Epithelial cell of esophagus (primary cell): ENCODE data around the gene CLEC6A.
"Not testable (repeated sequence)": the region's sequence is repeated elsewhere in the genome, so short reads cannot be mapped to it uniquely, and the experiment has no call there.

Experiments used
- DNase-seq: peaks from one replicate; pipeline ENCODE4 v3.0.0; 2010; ENCODE audit warnings: low read depth
- H3K4me3 ChIP-seq: 2 replicates; pipeline ENCODE4 v1.5.1; 2011; ENCODE audit warnings: mild to moderate bottlenecking, low read length, control low read depth
- TF ChIP-seq, protein P1 (sequence below): IDR thresholded peaks from 2 replicates; pipeline ENCODE4 v1.5.1; 2011; ENCODE audit warnings: low read depth, mild to moderate bottlenecking, low read length, control low read depth, inconsistent platforms; ENCODE audit not compliant: insufficient read depth; ENCODE audit errors: missing control alignments

The CLEC6A gene

GRCh38 chr12:8471090-8471489 lies 15.3 kb downstream of the CLEC6A start:
- no peak for DNase-seq
- H3K4me3 ChIP-seq: no peak overlapping the region
- TF ChIP-seq, protein P1, sequence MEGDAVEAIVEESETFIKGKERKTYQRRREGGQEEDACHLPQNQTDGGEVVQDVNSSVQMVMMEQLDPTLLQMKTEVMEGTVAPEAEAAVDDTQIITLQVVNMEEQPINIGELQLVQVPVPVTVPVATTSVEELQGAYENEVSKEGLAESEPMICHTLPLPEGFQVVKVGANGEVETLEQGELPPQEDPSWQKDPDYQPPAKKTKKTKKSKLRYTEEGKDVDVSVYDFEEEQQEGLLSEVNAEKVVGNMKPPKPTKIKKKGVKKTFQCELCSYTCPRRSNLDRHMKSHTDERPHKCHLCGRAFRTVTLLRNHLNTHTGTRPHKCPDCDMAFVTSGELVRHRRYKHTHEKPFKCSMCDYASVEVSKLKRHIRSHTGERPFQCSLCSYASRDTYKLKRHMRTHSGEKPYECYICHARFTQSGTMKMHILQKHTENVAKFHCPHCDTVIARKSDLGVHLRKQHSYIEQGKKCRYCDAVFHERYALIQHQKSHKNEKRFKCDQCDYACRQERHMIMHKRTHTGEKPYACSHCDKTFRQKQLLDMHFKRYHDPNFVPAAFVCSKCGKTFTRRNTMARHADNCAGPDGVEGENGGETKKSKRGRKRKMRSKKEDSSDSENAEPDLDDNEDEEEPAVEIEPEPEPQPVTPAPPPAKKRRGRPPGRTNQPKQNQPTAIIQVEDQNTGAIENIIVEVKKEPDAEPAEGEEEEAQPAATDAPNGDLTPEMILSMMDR: no peak

DNA sequence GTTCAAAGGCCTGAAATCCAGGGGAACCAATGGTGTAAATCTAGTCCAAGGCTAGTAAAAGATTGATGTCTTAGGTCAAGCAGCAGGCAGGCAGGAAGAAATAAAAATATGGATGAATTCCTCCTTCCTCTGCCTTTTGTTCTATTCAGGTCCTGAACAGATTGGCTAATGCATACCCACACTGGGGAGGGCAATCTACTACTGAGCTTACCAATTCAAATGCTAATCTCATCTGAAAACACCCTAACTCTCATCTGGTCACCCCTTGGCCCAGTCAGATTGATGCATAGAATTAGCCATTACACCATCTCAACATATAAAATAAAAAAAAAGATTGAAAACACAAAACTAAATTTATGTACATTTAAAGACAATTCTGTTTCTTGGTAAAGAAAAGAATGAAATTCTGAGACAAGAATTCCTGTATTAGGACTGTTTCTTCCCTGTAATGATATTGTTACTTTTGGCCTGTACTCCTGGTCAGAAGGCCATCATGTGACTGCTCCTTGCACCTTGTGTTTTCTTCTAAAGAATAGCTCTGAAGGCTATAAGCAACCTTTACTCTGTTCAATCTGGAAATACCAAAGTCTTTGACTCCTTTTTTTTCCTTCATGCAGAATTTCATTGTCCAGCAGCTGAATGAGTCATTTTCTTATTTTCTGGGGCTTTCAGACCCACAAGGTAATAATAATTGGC lies 19.9 kb downstream of the CLEC6A start:
- TF ChIP-seq, protein P1: no peak
- H3K4me3 ChIP-seq: no peak overlapping the region
- no peak for DNase-seq

DNA sequence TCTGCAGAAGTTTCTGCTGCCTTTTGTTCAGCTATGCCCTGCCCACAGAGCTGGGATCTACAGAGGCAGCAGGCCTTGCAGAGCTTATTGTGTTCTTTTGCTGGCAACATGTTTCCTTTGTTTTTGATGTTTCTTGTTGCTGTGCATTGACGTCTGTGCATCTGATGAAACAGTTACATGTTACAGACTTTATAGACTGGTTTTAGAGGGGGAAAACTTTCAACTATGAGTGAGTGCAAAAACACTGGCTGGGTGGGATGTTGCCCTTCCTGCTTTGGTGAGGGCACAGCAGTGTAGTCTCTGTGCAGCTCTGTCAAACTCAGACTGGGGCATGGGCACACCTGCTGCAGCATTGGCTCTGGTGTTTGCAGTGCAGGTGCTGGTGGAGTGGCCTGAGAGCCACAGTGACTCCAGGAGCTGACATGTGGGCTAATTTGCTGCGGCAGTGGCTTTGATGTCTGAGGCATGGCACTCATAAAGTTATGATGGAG lies 26.9 kb downstream of the CLEC6A start:
- no peak for DNase-seq
- H3K4me3 ChIP-seq: no peak overlapping the region
- TF ChIP-seq, protein P1: no peak

DNA sequence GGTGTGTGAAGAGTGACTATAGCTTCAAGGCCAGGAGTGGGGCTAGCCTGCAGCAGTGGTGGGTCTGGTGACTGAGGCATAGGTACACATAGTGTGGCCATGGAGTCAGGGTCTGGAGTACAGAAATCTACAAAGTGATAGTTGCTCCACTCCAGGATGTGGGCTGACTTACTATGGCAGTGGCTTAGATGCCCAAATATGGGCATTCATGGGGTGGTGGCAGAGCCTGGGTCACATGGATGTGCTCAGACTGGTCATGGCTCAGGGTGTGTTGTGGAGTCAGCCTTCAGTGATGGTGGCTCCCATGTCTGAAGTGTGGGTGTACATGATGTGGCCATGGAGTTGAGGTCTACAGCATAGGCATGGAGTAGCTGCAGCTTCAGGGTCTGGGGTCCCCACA lies 27.3 kb downstream of the CLEC6A start:
- TF ChIP-seq, protein P1: no peak
- H3K4me3 ChIP-seq: no peak overlapping the region
- no peak for DNase-seq

- no peak overlapping the region for H3K4me3 ChIP-seq
- TF ChIP-seq, protein P1: no peak
- DNase-seq: no peak
Measured at GRCh38 chr12:8491646-8492530, 36.1 kb downstream of the CLEC6A start.

DNA sequence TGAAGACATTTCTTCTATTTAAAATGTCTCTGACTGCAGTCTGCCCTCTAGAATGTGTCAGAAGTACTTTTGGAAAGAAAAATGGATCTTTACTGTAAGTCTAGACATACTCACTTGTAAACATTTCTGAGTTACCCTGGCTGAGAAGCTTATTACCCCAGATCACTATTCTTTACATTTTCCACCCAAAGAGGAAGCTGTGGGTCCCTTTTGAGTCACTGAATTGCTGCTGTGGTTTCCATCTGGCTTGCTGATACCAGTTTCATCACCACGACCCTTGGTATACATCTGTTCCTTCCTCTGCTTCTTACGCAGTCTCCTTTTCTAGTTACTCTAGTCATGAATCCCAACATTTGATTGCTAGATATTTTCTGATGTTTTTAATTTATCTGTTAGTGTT lies 37.3 kb downstream of the CLEC6A start:
- H3K4me3 ChIP-seq: no peak overlapping the region
- TF ChIP-seq, protein P1: no peak
- DNase-seq: no peak

DNA sequence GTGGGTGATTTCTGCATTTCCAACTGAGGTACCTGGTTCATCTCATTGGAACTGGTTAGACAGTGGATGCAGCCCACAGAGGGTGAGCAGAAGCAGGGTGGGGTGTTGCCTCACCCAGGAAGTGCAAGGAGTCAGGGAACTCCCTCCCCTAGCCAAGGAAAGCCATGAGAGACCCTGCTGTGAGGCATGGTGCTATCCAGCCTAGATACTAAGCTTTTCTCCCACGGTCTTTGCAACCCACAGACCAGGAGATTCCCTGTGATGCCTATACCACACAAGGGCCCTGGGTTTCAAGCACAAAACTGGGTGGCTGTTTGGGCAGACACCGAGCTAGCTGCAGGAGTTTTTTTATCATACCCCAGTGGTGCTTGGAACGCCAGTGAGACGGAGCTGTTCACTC lies 39.9 kb downstream of the CLEC6A start:
- not testable (repeated sequence) for DNase-seq

GRCh38 chr12:8496074-8496473 lies 40.3 kb downstream of the CLEC6A start:
- H3K4me3 ChIP-seq, DNase-seq: not testable (repeated sequence)

More for the DNA sequence above, 39.9 kb downstream of the CLEC6A start:
- not testable (repeated sequence) for H3K4me3 ChIP-seq
